T-helper 17 cell (primary cell): Measurements from ENCODE around the gene PSMD11. TPM values are rescaled to one million over a fixed set of nuclear protein-coding genes. Genes with fewer than 3 reads are reported as not detected.
"Not testable (repeated sequence)": the region's sequence is repeated elsewhere in the genome, so short reads cannot be mapped to it uniquely, and the experiment has no call there.

Source experiments
- ATAC-seq: fragments of 150-1000 bp; cut with Tn5 transposase; 2 replicates; pipeline ENCODE4 v1.10.0; 2021; ENCODE audit warnings: mild to moderate bottlenecking, moderate library complexity
- DNase-seq, 3 donors: peaks; one replicate each; pipeline versions ENCODE4 v3.0.0 to v3.0.0-alpha.2; 2020 to 2021
- H3K9me3 ChIP-seq: one replicate; pipeline ENCODE4 v1.7.0; 2013; ENCODE audit warnings: low read length, mild to moderate bottlenecking; ENCODE audit not compliant: control insufficient read depth, poor library complexity, severe bottlenecking
- H3K27ac Mint-ChIP-seq: one replicate; pipeline ENCODE4 v1.8.0; 2022; ENCODE audit warnings: mild to moderate bottlenecking, moderate library complexity, mixed read lengths
- H3K27me3 Mint-ChIP-seq: one replicate; pipeline ENCODE4 v1.8.0; 2022; ENCODE audit warnings: mixed read lengths
- H3K36me3 Mint-ChIP-seq: one replicate; pipeline ENCODE4 v1.8.0; 2022; ENCODE audit warnings: low read depth, mixed read lengths
- H3K4me1 Mint-ChIP-seq: one replicate; pipeline ENCODE4 v1.8.0; 2022; ENCODE audit warnings: mild to moderate bottlenecking, mixed read lengths
- H3K4me3 Mint-ChIP-seq: one replicate; pipeline ENCODE4 v1.8.0; 2022; ENCODE audit warnings: mild to moderate bottlenecking, moderate library complexity, mixed read lengths
- total RNA-seq, 4 donors: library from RNA in 2 of 4; stranded (reverse) in 2 of 4; gene quantifications; one replicate each; pipeline ENCODE4 v1.2.3 and lab custom pipeline; 2022 to 2026

PSMD11 gene
- total RNA-seq, 2 donors from 2014 or later: 66.1 to 81.7 TPM

DNA sequence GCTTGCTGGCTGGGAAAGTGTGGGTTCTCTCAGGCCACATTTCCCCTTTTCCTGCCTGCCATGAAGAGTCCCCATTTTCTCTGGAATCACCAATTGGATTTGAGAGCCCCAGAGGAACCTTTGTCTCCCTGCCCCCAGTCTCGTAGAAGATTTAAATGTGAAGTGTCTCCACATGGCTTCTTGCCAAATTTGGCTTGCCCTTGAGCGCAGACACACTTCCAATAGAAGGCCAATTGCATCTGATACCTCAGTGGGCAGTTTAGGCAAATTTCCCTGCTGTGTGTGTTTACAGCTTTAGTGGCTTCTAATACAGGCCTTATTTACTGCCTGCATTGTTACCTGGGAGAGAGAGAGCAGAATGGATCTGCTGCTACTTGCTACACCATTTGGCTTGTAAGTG, 72.1 kb downstream of the PSMD11 start:
- H3K27me3 Mint-ChIP-seq: no peaks in the 10 kb centered on the region
- H3K27ac Mint-ChIP-seq: peak overlapping the region; percentile 95

DNA sequence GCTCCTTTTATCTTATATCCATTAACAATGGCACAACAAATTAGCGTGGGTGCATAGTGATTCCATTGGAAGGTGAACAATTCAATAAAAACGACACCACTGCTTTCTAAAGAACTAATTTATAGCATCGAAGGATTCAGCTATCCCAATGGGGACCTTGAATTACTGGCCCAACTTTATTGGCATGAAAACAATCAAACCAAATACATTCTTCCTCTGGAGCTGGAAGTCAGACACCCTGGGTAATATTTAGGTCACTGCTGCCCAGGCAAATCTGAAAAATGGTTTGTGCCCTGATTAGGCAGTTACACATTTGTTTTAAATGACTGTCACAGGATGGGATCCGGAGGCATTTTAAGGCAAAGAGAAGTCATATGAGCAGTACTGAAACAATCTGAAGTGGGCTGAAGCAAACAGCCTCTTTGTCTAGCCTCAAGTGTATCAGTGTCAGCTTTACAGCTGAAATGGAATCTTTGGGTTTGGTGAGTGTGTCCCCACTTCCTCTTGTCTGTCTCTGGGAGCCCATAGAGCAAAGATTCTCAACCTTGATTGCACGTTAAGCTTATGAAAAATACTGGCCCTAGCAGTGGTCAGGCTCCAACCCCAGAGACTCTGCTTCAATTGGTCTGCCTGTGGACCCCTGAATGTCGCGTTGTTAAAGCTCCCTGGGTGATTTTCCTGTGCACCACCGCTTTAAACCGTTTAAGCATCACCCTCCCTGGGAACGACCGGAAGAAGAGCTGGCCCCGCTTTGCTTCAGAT, 72.8 kb downstream of the PSMD11 start:
- peaks cover 40% of the 10 kb centered on the region for H3K4me1 Mint-ChIP-seq
- H3K4me3 Mint-ChIP-seq: peak overlapping the region; percentile 33
- no peaks in the 10 kb centered on the region for H3K9me3 ChIP-seq
- peak overlapping the region; percentile 95 for H3K27ac Mint-ChIP-seq
- ATAC-seq (no peak), DNase-seq (no peak)
- no peaks in the 10 kb centered on the region for H3K27me3 Mint-ChIP-seq
- no peaks in the 10 kb centered on the region for H3K36me3 Mint-ChIP-seq

More for the DNA sequence above, 72.1 kb downstream of the PSMD11 start:
- ATAC-seq (no peak), DNase-seq (no peak)
- no peak overlapping the region for H3K4me3 Mint-ChIP-seq
- no peaks in the 10 kb centered on the region for H3K36me3 Mint-ChIP-seq
- peaks cover 44% of the 10 kb centered on the region for H3K4me1 Mint-ChIP-seq
- no peaks in the 10 kb centered on the region for H3K9me3 ChIP-seq

- H3K27ac Mint-ChIP-seq: peak overlapping the region; percentile 95
- H3K4me3 Mint-ChIP-seq: peak overlapping the region; percentile 90
Measured at GRCh38 chr17:32517982-32518381, 73.7 kb downstream of the PSMD11 start.

GRCh38 chr17:32518646-32519227, 74.4 kb downstream of the PSMD11 start:
- no peaks in the 10 kb centered on the region for H3K27me3 Mint-ChIP-seq
- no peaks in the 10 kb centered on the region for H3K36me3 Mint-ChIP-seq
- H3K9me3 ChIP-seq: no peaks in the 10 kb centered on the region
- peak overlapping the region; percentile 90 for H3K4me3 Mint-ChIP-seq
- peak overlapping the region; percentile 95 for H3K27ac Mint-ChIP-seq
- H3K4me1 Mint-ChIP-seq: peaks cover 47% of the 10 kb centered on the region
- ATAC-seq: no peak
- DNase-seq: no peak

More at GRCh38 chr17:32517982-32518381, 73.7 kb downstream of the PSMD11 start:
- Mint-ChIP-seq H3K27me3 (no peaks in the 10 kb centered on the region), H3K36me3 (no peaks in the 10 kb centered on the region), H3K4me1 (peaks cover 46% of the 10 kb centered on the region)
- no peak for ATAC-seq
- DNase-seq: no peak
- H3K9me3 ChIP-seq: no peaks in the 10 kb centered on the region

DNA sequence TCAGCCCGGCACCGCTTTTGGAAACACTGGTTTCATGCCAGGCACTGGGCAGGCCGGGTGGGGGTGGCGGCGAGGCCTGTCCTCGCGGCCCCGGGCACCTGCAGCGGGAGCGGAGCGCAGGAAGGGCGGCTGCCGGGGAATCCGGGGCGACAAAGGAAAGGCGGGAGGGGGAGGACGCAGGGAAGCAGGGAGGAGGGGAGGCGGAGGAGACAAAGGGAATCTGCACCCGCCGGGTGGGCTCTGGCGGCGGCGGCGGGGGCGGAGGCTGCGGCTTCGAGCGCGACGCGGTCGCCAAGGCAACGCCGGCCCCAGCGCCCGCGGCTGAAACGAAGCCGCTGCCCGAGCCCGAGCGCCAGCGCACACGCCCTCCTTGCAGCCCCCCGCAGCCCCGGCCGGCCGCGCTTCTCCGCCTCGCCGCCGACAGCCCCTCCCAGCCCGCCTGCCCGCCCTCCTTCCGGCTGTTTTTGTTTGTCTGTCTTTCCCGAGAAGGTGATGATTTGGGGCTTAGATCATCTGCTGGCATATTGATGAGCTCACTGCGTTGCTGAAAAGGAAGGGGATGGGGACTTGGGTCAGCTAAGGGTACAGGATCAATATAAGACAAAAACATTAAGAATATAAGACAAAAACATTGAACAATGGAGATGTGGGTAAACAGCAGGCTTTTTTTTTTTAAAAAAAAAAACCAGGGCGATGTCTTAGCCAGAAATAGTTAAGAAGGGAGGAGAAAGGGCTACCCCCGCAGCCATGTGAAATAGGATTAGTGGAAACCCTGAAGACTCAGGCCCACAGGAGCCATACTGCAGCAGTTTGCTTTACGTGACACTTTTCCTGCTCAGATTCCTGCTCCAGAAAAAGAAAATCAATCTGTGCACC, 75.2 kb downstream of the PSMD11 start:
- peak overlapping the region; percentile 95 for H3K27ac Mint-ChIP-seq
- peak overlapping the region; percentile 90 for H3K4me3 Mint-ChIP-seq
- no peaks in the 10 kb centered on the region for H3K36me3 Mint-ChIP-seq
- DNase-seq: peak in 2 of 3 donors; percentile 54 to 61
- ATAC-seq: peak; percentile 72
- H3K4me1 Mint-ChIP-seq: peaks cover 52% of the 10 kb centered on the region
- H3K9me3 ChIP-seq: no peaks in the 10 kb centered on the region
- H3K27me3 Mint-ChIP-seq: no peaks in the 10 kb centered on the region

DNA sequence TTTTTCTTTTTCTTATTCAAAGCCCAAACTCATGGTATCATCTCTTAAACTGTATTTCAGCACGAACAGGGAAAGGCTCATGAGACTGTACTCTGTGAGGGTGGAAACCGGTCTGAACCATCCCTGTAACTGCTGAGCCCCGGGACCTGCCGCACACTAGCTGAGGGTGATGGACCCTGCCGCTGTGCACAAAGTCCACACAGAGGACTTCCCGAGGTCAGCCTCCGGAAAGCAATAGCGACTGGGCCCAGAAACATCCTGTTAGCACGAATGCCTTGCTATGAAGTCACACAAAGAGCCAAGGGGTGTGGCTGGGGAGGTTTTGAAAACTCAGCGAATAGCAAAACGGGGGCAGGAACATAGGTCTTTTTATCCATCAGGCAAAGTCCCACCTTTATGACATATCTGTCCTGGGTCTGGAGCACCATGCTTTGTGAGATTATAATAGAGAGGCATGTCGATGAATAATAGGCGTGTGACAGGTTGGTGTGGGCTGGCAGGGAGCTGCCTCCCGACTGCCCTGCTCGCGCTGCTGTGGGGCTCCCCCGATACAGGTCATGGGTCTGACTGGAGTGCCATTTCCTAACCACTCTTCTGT, 75.9 kb downstream of the PSMD11 start:
- H3K4me1 Mint-ChIP-seq: peaks cover 50% of the 10 kb centered on the region
- peak; percentile 55 for ATAC-seq

DNA sequence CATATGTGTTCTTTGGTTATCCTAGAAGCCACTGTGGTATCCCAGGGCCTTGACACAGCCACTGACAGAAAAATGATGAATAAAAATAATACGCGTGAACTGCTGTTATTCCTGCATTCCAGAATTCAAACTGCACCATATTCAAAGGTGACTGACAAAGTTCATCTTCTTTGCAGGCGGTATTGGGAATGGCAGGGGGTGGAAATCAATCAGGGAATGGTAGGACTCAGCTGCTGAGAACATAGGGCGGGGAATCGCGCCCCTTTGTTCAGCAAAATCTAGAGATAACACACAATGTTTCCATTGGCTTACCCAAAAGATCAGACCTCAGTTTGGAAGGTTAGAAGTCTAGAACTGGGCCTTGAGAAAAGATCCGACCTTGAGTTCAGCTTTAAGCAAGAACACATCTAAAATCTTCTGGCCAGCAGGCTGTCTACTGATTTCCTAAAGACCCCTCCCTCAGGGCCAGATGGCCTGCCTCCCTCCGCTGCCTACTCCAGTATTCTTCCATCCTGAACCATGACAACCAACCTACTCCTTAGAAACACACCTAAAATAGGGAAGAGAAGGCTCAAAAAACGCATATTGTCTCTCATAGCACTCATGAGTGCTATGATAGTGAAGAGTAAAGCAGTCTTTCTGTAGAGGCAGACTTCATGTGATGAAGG, 76.6 kb downstream of the PSMD11 start:
- DNase-seq: no peak
- no peaks in the 10 kb centered on the region for H3K9me3 ChIP-seq
- ATAC-seq: no peak
- Mint-ChIP-seq H3K27ac (peak overlapping the region; percentile 95), H3K4me1 (peaks cover 49% of the 10 kb centered on the region), H3K27me3 (no peaks in the 10 kb centered on the region), H3K4me3 (peak overlapping the region; percentile 90), H3K36me3 (no peaks in the 10 kb centered on the region)

More for the DNA sequence above, 75.9 kb downstream of the PSMD11 start:
- Mint-ChIP-seq H3K36me3 (no peaks in the 10 kb centered on the region), H3K27ac (peak overlapping the region; percentile 95), H3K4me3 (peak overlapping the region; percentile 90), H3K27me3 (no peaks in the 10 kb centered on the region)
- no peaks in the 10 kb centered on the region for H3K9me3 ChIP-seq
- DNase-seq: peak in 2 of 3 donors; percentile 18 to 28

- no peaks in the 10 kb centered on the region for H3K36me3 Mint-ChIP-seq
- ATAC-seq (no peak), DNase-seq (no peak)
- no peaks in the 10 kb centered on the region for H3K9me3 ChIP-seq
- H3K27me3 Mint-ChIP-seq: no peaks in the 10 kb centered on the region
- peaks cover 42% of the 10 kb centered on the region for H3K4me1 Mint-ChIP-seq
- H3K4me3 Mint-ChIP-seq: peak overlapping the region; percentile 68
- peak overlapping the region; percentile 86 for H3K27ac Mint-ChIP-seq
Measured at GRCh38 chr17:32523017-32523680, 78.8 kb downstream of the PSMD11 start.

- DNase-seq (no peak), ATAC-seq (peak; percentile 42)
- Mint-ChIP-seq H3K27me3 (no peaks in the 10 kb centered on the region), H3K4me1 (peaks cover 47% of the 10 kb centered on the region), H3K4me3 (peak overlapping the region; percentile 68), H3K36me3 (no peaks in the 10 kb centered on the region), H3K27ac (peak overlapping the region; percentile 86)
- no peaks in the 10 kb centered on the region for H3K9me3 ChIP-seq
Measured at GRCh38 chr17:32523827-32524552, 79.7 kb downstream of the PSMD11 start.

DNA sequence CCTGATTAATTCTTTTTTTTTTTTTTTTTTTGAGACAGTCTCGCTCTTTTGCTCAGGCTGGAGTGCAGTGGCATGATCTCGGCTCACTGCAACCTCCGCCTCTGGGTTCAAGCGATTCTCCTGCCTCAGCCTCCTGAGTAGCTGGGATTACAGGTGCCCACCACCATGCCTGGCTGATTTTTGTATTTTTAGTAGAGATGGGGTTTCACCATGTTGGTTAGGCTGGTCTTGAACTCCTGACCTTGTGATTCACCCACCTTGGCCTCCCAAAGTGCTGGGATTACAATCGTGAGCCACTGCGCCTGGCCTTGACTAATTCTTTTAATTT, 80.2 kb downstream of the PSMD11 start:
- H3K36me3 Mint-ChIP-seq, DNase-seq, H3K27me3 Mint-ChIP-seq, ATAC-seq, H3K9me3 ChIP-seq, H3K27ac Mint-ChIP-seq: not testable (repeated sequence)
- Mint-ChIP-seq H3K4me3 (peak overlapping the region; percentile 68), H3K4me1 (peaks cover 49% of the 10 kb centered on the region)

DNA sequence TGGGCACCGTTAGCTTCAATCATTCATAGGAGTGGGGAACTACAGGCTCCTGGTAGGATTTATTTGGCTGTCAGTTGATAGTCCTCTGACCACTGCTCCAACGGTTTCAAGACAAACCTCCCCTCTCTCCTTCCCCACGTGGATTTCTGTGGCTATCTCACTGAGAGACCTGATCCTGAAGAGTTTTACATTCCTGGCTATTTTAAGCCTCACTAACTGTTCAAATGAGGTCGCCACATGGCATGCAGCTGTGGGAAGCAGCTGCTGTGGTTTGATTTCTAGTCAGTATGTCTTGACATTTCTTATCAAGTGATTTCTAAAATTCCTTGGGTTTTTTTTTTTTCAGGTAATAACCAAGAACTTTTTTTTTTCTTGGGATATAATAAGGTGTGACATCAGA, 80.8 kb downstream of the PSMD11 start:
- Mint-ChIP-seq H3K4me3 (no peak overlapping the region), H3K4me1 (peaks cover 44% of the 10 kb centered on the region), H3K27me3 (no peaks in the 10 kb centered on the region), H3K36me3 (no peaks in the 10 kb centered on the region), H3K27ac (peak overlapping the region; percentile 8)
- no peak for DNase-seq
- H3K9me3 ChIP-seq: no peaks in the 10 kb centered on the region
- ATAC-seq: no peak

DNA sequence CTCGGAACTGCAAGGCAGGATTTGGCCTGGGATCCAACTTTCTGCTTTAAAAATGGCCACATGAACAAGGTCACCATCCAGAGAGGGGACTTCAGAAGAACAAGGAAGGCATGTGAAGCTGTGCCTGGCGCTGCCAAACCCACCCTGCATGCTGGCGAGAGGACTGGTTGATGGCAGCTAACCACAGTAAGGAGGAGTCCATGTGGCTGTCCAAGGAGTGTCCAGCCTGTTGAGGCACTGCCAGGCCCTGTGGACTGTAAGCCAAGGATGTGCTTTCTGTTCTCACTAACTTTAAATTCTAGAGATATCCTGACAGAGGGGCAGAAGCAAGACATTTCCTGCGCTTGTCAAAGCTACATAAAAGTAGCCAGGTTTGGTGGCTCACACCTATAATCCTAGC, 82.8 kb downstream of the PSMD11 start:
- no peak overlapping the region for H3K4me3 Mint-ChIP-seq

More for the DNA sequence above, 82.8 kb downstream of the PSMD11 start:
- no peaks in the 10 kb centered on the region for H3K9me3 ChIP-seq
- no peak for ATAC-seq
- H3K27me3 Mint-ChIP-seq: no peaks in the 10 kb centered on the region
- DNase-seq: no peak
- H3K36me3 Mint-ChIP-seq: no peaks in the 10 kb centered on the region
- H3K27ac Mint-ChIP-seq: no peak overlapping the region
- peaks cover 34% of the 10 kb centered on the region for H3K4me1 Mint-ChIP-seq
